Measurements from ENCODE around the gene ARHGEF2. TPM values are rescaled to one million over a fixed set of nuclear protein-coding genes. Genes with fewer than 3 reads are reported as not detected.
A peak's percentile ranks its signal among the peaks of the same experiment; 100 is the strongest.

The ARHGEF2 gene
- total and polyA plus RNA-seq, 2 of the 13 experiments (the other 11 are each of a cell fraction or from before 2014, with no cell fraction given): 16.1 to 32.1 TPM

GRCh38 chr1:156001021-156001661, 22.8 kb upstream of the ARHGEF2 start (continued):
- TF ChIP-seq IRF1 (CRISPR knock-in tag; IDR thresholded peaks at IDR 0.05; ENCODE audit: low read depth) (no peak), CHCHD3 (CRISPR knock-in tag; IDR thresholded peaks at IDR 0.05) (no peak), NKX3-1 (CRISPR knock-in tag; IDR thresholded peaks at IDR 0.05) (no peak), ZIK1 (CRISPR knock-in tag; IDR thresholded peaks at IDR 0.05; ENCODE audit: borderline replicate concordance, low read depth) (no peak), AHR (CRISPR knock-in tag; IDR thresholded peaks at IDR 0.05) (no peak), EHMT2 (IDR thresholded peaks at IDR 0.05; ENCODE audit: borderline replicate concordance, low read depth, low read length) (no peak), ASH2L (IDR thresholded peaks at IDR 0.05; ENCODE audit: insufficient read length, low read depth, low read length) (no peak), ZNF234 (CRISPR knock-in tag; conservative IDR thresholded peaks at IDR 0.05) (no peak), HOXA5 (CRISPR knock-in tag; IDR thresholded peaks at IDR 0.05) (no peak), ZMYM3 (CRISPR knock-in tag; IDR thresholded peaks at IDR 0.05) (peak; percentile 45; the same call in 1 of the 2 replicates), ZNF317 (CRISPR knock-in tag; IDR thresholded peaks at IDR 0.05) (peak; percentile 93)
- TF ChIP-seq, protein P1, sequence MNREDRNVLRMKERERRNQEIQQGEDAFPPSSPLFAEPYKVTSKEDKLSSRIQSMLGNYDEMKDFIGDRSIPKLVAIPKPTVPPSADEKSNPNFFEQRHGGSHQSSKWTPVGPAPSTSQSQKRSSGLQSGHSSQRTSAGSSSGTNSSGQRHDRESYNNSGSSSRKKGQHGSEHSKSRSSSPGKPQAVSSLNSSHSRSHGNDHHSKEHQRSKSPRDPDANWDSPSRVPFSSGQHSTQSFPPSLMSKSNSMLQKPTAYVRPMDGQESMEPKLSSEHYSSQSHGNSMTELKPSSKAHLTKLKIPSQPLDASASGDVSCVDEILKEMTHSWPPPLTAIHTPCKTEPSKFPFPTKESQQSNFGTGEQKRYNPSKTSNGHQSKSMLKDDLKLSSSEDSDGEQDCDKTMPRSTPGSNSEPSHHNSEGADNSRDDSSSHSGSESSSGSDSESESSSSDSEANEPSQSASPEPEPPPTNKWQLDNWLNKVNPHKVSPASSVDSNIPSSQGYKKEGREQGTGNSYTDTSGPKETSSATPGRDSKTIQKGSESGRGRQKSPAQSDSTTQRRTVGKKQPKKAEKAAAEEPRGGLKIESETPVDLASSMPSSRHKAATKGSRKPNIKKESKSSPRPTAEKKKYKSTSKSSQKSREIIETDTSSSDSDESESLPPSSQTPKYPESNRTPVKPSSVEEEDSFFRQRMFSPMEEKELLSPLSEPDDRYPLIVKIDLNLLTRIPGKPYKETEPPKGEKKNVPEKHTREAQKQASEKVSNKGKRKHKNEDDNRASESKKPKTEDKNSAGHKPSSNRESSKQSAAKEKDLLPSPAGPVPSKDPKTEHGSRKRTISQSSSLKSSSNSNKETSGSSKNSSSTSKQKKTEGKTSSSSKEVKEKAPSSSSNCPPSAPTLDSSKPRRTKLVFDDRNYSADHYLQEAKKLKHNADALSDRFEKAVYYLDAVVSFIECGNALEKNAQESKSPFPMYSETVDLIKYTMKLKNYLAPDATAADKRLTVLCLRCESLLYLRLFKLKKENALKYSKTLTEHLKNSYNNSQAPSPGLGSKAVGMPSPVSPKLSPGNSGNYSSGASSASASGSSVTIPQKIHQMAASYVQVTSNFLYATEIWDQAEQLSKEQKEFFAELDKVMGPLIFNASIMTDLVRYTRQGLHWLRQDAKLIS (CRISPR knock-in tag; IDR thresholded peaks at IDR 0.05): no peak
- TF ChIP-seq, protein P2, sequence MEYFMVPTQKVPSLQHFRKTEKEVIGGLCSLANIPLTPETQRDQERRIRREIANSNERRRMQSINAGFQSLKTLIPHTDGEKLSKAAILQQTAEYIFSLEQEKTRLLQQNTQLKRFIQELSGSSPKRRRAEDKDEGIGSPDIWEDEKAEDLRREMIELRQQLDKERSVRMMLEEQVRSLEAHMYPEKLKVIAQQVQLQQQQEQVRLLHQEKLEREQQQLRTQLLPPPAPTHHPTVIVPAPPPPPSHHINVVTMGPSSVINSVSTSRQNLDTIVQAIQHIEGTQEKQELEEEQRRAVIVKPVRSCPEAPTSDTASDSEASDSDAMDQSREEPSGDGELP (IDR thresholded peaks at IDR 0.05; ENCODE audit: borderline replicate concordance, low read depth): no peak
- TF ChIP-seq, protein P3, sequence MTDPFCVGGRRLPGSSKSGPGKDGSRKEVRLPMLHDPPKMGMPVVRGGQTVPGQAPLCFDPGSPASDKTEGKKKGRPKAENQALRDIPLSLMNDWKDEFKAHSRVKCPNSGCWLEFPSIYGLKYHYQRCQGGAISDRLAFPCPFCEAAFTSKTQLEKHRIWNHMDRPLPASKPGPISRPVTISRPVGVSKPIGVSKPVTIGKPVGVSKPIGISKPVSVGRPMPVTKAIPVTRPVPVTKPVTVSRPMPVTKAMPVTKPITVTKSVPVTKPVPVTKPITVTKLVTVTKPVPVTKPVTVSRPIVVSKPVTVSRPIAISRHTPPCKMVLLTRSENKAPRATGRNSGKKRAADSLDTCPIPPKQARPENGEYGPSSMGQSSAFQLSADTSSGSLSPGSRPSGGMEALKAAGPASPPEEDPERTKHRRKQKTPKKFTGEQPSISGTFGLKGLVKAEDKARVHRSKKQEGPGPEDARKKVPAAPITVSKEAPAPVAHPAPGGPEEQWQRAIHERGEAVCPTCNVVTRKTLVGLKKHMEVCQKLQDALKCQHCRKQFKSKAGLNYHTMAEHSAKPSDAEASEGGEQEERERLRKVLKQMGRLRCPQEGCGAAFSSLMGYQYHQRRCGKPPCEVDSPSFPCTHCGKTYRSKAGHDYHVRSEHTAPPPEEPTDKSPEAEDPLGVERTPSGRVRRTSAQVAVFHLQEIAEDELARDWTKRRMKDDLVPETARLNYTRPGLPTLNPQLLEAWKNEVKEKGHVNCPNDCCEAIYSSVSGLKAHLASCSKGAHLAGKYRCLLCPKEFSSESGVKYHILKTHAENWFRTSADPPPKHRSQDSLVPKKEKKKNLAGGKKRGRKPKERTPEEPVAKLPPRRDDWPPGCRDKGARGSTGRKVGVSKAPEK (CRISPR knock-in tag; IDR thresholded peaks at IDR 0.05; ENCODE audit: borderline replicate concordance): no peak
- TF ChIP-seq, protein P4, sequence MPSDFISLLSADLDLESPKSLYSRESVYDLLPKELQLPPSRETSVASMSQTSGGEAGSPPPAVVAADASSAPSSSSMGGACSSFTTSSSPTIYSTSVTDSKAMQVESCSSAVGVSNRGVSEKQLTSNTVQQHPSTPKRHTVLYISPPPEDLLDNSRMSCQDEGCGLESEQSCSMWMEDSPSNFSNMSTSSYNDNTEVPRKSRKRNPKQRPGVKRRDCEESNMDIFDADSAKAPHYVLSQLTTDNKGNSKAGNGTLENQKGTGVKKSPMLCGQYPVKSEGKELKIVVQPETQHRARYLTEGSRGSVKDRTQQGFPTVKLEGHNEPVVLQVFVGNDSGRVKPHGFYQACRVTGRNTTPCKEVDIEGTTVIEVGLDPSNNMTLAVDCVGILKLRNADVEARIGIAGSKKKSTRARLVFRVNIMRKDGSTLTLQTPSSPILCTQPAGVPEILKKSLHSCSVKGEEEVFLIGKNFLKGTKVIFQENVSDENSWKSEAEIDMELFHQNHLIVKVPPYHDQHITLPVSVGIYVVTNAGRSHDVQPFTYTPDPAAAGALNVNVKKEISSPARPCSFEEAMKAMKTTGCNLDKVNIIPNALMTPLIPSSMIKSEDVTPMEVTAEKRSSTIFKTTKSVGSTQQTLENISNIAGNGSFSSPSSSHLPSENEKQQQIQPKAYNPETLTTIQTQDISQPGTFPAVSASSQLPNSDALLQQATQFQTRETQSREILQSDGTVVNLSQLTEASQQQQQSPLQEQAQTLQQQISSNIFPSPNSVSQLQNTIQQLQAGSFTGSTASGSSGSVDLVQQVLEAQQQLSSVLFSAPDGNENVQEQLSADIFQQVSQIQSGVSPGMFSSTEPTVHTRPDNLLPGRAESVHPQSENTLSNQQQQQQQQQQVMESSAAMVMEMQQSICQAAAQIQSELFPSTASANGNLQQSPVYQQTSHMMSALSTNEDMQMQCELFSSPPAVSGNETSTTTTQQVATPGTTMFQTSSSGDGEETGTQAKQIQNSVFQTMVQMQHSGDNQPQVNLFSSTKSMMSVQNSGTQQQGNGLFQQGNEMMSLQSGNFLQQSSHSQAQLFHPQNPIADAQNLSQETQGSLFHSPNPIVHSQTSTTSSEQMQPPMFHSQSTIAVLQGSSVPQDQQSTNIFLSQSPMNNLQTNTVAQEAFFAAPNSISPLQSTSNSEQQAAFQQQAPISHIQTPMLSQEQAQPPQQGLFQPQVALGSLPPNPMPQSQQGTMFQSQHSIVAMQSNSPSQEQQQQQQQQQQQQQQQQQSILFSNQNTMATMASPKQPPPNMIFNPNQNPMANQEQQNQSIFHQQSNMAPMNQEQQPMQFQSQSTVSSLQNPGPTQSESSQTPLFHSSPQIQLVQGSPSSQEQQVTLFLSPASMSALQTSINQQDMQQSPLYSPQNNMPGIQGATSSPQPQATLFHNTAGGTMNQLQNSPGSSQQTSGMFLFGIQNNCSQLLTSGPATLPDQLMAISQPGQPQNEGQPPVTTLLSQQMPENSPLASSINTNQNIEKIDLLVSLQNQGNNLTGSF (CRISPR knock-in tag; IDR thresholded peaks at IDR 0.05): no peak

Data from HepG2 (cell line).